SU-DHL-6 (cell line): ENCODE measurements around the gene RHOT2.

Experiments used
- H2AFZ ChIP-seq: fragments of 200-600 bp; sonication (generic); 2 replicates; pipeline ENCODE4 v1.6.1; 2014; ENCODE audit warnings: low read depth, mild to moderate bottlenecking, moderate library complexity, mixed read lengths, antibody characterized with exemption, low read length; ENCODE audit not compliant: severe bottlenecking
- H3F3A ChIP-seq: fragments of 200-600 bp; shearing (Covaris generic); 2 replicates; pipeline ENCODE4 v1.6.0; 2016; ENCODE audit warnings: antibody characterized with exemption, mild to moderate bottlenecking; ENCODE audit not compliant: insufficient read depth
- H3K27ac ChIP-seq: fragments of 200-600 bp; sonication (generic); 2 replicates; pipeline ENCODE4 v1.5.1; 2016; ENCODE audit warnings: low read depth, mild to moderate bottlenecking, low read length, moderate library complexity, mixed read lengths
- H3K27me3 ChIP-seq: fragments of 200-600 bp; sonication (generic), shearing (Covaris generic); 2 replicates; pipeline ENCODE4 v1.6.0; 2014; ENCODE audit warnings: mild to moderate bottlenecking, low read length
- H3K36me3 ChIP-seq: fragments of 200-600 bp; sonication (generic); 2 replicates; pipeline ENCODE4 v1.6.1; 2014; ENCODE audit warnings: mild to moderate bottlenecking, low read length, mixed read lengths
- H3K4me2 ChIP-seq: fragments of 300-600, 200-600 bp; shearing (Covaris generic), sonication (generic); 2 replicates; pipeline ENCODE4 v1.6.0; 2014; ENCODE audit warnings: low read length, low read depth, mild to moderate bottlenecking; ENCODE audit not compliant: poor library complexity, severe bottlenecking
- H3K4me3 ChIP-seq: fragments of 200-600 bp; sonication (generic); 2 replicates; pipeline ENCODE4 v1.5.1; 2014; ENCODE audit warnings: antibody characterized with exemption, low read length, mild to moderate bottlenecking, mixed read lengths; ENCODE audit not compliant: insufficient read depth, poor library complexity, severe bottlenecking
- H3K79me2 ChIP-seq: fragments of 200-600 bp; sonication (generic); 2 replicates; pipeline ENCODE4 v1.6.1; 2014; ENCODE audit warnings: mild to moderate bottlenecking, low read length, moderate library complexity; ENCODE audit not compliant: insufficient read depth
- H3K9ac ChIP-seq: fragments of 200-600 bp; sonication (generic); 2 replicates; pipeline ENCODE4 v1.7.0; 2014; ENCODE audit warnings: mild to moderate bottlenecking, low read length
- H3K9me2 ChIP-seq: fragments of 200-600 bp; sonication (generic); replicated peaks from 2 replicates; pipeline ENCODE4 v1.6.1; 2014; ENCODE audit warnings: low read length; ENCODE audit not compliant: insufficient read depth
- H3K9me3 ChIP-seq: fragments of 200-600 bp; sonication (generic); 2 replicates; pipeline ENCODE4 v1.6.1; 2014; ENCODE audit warnings: low read length, mixed read lengths; ENCODE audit not compliant: insufficient read depth
- H4K20me1 ChIP-seq: fragments of 200-600 bp; sonication (generic); 2 replicates; pipeline ENCODE4 v1.6.1; 2014; ENCODE audit warnings: low read depth, mild to moderate bottlenecking, antibody characterized with exemption, low read length, moderate library complexity, mixed read lengths
- EZH2phosphoT487 ChIP-seq: fragments of 200-600 bp; sonication (generic), shearing (Covaris generic); conservative IDR thresholded peaks from 2 replicates; pipeline ENCODE4 v1.6.1; 2018; ENCODE audit warnings: mild to moderate bottlenecking, antibody characterized with exemption, low read length, moderate library complexity, mixed read lengths
- TF ChIP-seq, protein P1 (sequence below): fragments of 200-600 bp; sonication (generic); IDR thresholded peaks from one replicate; pipeline ENCODE4 v1.5.1; 2017; ENCODE audit warnings: antibody characterized with exemption, mild to moderate bottlenecking, low read length, moderate library complexity; ENCODE audit not compliant: insufficient read depth, poor library complexity, severe bottlenecking

RHOT2 gene

DNA sequence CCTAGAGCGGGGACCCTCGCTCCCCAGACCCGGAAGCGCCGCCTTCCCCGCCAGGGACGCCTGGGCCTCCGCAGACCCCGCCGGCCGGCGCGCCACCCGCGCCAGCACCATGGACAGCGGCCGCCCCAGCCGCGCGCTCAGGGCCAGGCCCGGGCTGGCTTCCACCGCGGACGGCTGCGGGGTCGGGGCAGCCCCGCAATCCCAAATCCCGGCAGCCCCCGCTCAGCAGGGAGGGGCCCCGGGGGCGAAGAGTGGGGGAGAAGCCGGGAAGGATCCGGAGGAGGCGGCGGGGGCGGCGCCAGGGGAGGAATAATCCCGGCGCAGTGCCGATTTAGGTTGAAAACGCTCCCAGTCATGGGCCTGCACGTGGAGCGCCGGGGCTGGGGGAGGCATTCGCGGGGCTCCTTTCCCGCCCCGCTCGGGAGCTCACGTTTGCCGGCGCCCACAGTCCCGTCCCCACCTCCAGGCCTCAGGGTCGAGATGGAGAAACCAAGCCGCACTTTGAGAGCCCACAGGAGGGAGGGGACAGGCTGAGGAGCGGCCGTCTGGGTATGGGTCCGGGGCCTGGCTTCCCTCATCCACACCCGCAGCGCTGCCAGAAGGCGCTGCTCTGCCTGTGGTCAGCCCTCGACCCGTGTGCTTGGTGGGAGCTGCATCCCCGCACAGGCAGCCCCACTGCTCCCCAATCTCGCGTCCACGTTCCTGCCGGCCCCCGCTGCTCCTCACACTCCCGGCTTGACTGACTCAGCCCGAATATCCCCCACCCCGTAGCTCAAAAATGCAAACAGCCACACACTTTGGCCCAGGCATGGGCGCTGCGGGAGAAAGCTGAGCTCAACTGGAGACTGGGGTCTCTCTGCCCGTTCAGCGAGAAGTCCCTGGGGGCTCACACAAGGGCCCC lies 33.0 kb downstream of the RHOT2 start:
- Histone ChIP-seq H3K4me2 (no peak overlapping the region), H2AFZ (no peak overlapping the region), H3K79me2 (no peaks in the 10 kb centered on the region), H3K9me2 (no peaks in the 10 kb centered on the region), H3K9me3 (no peaks in the 10 kb centered on the region), H3K4me3 (no peak overlapping the region), H4K20me1 (no peaks in the 10 kb centered on the region), H3K9ac (no peak overlapping the region), H3K36me3 (no peaks in the 10 kb centered on the region), H3K27ac (no peak overlapping the region), H3K27me3 (no peaks in the 10 kb centered on the region), H3F3A (no peaks in the 10 kb centered on the region)
- TF ChIP-seq EZH2phosphoT487 = no peak
- TF ChIP-seq, protein P1, sequence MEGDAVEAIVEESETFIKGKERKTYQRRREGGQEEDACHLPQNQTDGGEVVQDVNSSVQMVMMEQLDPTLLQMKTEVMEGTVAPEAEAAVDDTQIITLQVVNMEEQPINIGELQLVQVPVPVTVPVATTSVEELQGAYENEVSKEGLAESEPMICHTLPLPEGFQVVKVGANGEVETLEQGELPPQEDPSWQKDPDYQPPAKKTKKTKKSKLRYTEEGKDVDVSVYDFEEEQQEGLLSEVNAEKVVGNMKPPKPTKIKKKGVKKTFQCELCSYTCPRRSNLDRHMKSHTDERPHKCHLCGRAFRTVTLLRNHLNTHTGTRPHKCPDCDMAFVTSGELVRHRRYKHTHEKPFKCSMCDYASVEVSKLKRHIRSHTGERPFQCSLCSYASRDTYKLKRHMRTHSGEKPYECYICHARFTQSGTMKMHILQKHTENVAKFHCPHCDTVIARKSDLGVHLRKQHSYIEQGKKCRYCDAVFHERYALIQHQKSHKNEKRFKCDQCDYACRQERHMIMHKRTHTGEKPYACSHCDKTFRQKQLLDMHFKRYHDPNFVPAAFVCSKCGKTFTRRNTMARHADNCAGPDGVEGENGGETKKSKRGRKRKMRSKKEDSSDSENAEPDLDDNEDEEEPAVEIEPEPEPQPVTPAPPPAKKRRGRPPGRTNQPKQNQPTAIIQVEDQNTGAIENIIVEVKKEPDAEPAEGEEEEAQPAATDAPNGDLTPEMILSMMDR = no peak

DNA sequence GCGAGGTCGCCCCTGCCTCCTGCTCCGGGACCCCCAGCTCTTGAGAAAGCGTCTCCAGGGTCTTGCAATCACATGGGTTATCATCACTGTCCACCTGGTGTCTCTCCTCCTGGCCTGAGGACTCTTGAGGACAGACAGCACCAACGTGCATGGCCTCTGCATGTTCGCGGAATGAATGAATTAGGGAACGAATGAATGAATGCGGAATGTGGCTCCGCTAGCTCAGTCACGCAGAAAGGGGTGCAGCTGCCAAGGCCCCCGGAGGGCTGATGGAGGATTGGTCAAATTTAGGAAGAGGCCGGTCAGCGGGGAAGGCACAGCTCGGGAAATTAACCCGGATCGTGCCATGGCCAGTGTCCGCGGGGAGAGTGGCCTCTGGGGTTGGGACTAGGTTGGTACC lies 34.4 kb downstream of the RHOT2 start:
- Histone ChIP-seq H3K4me2 (no peak overlapping the region), H3K79me2 (no peaks in the 10 kb centered on the region), H3F3A (no peaks in the 10 kb centered on the region), H3K9me2 (no peaks in the 10 kb centered on the region), H3K36me3 (no peaks in the 10 kb centered on the region), H3K4me3 (no peak overlapping the region), H3K27me3 (no peaks in the 10 kb centered on the region), H3K9me3 (no peaks in the 10 kb centered on the region), H2AFZ (no peak overlapping the region), H3K9ac (no peak overlapping the region), H3K27ac (no peak overlapping the region), H4K20me1 (no peaks in the 10 kb centered on the region)
- TF ChIP-seq, protein P1 = no peak
- no peak for TF ChIP-seq EZH2phosphoT487

DNA sequence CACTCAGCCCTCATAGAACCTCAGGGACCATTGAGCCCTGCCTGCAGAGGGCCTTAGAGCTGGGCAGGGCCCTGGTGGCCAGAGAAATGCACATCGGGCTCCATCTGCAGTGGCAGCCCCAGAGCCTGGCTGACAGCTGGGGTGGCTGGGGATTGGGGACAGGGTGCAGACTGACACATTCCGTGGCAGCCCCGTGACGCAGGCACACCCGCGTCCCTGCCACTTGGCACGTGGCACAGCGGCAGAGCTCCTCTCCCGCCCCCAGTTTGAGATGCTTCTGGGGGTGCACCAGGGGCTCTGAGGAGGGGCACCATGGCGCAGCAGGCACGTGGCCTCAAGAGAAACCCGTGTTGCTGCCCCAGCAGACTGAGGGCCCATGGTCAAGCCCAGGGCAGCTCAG lies 35.5 kb downstream of the RHOT2 start:
- H3K9me3 ChIP-seq = no peaks in the 10 kb centered on the region
- no peaks in the 10 kb centered on the region for H3K27me3 ChIP-seq
- H3K4me2 ChIP-seq = no peak overlapping the region
- no peaks in the 10 kb centered on the region for H3K36me3 ChIP-seq
- H3F3A ChIP-seq = no peaks in the 10 kb centered on the region
- H2AFZ ChIP-seq = no peak overlapping the region
- H3K9me2 ChIP-seq = no peaks in the 10 kb centered on the region
- H3K27ac ChIP-seq = no peak overlapping the region
- H3K9ac ChIP-seq = no peak overlapping the region
- H3K79me2 ChIP-seq = no peaks in the 10 kb centered on the region
- no peak for TF ChIP-seq EZH2phosphoT487
- TF ChIP-seq, protein P1 = no peak
- H3K4me3 ChIP-seq = no peak overlapping the region
- H4K20me1 ChIP-seq = no peaks in the 10 kb centered on the region
